HEK293 (cell line): ENCODE data around the gene SLC38A10.

Experiments
- CTCF ChIA-PET: fragments of 350-600 bp; formaldehyde crosslinking; extraction: SDS; loops from one replicate; lab custom pipeline; 2021; ENCODE audit warnings: antibody characterized with exemption; lab: Yijun Ruan, JAX
- POLR2A ChIA-PET: fragments of 300-600 bp; formaldehyde crosslinking; extraction: SDS; loops from one replicate; lab custom pipeline; 2020; ENCODE audit warnings: antibody characterized with exemption, inconsistent platforms; lab: Yijun Ruan, JAX
- H3K27ac ChIP-seq: fragments of 200-500 bp; sonication (Bioruptor generic); 2 replicates; pipeline ENCODE4 v1.5.1; 2014; ENCODE audit warnings: low read depth, low read length, control low read depth, inconsistent platforms; ENCODE audit errors: extremely low read depth
- H3K36me3 ChIP-seq, 2 experiments: fragments of 200-500 bp in 1 of 2; sonication (Bioruptor generic) in 1 of 2; 1 replicate in 1 of 2; 2 replicates in 1 of 2; pipeline ENCODE4 v1.5.1; 2014 to 2017; ENCODE audit warnings: inconsistent platforms in 2 of 2, low read length in 2 of 2; ENCODE audit not compliant: control insufficient read depth in 2 of 2, insufficient read depth in 1 of 2
- H3K4me1 ChIP-seq: fragments of 200-500 bp; sonication (Bioruptor generic); 2 replicates; pipeline ENCODE4 v1.5.1; 2014; ENCODE audit warnings: mild to moderate bottlenecking, low read length, inconsistent platforms; ENCODE audit not compliant: control insufficient read depth, insufficient read depth
- H3K4me3 ChIP-seq: 2 replicates; pipeline ENCODE4 v1.5.1; 2011; ENCODE audit warnings: low read depth, mild to moderate bottlenecking, control low read depth, low read length, moderate library complexity
- H3K9me3 ChIP-seq: fragments of 200-500 bp; sonication (Bioruptor generic); 2 replicates; pipeline ENCODE4 v1.5.1; 2014; ENCODE audit warnings: low read depth, low read length, inconsistent platforms; ENCODE audit not compliant: control insufficient read depth, insufficient read depth
- BCL11B ChIP-seq: fragments of 450-650 bp; formaldehyde crosslinking; IDR thresholded peaks from 2 replicates; pipeline ENCODE4 v1.5.1; 2016; ENCODE audit warnings: low read depth, missing biosample characterization, missing genetic modification characterization
- ELK4 ChIP-seq: IDR thresholded peaks from 2 replicates; pipeline ENCODE4 v1.6.1; 2011; ENCODE audit warnings: mild to moderate bottlenecking, low read depth, low read length, borderline replicate concordance
- FEZF1 ChIP-seq: fragments of 450-650 bp; formaldehyde crosslinking; IDR thresholded peaks from 2 replicates; pipeline ENCODE4 v1.5.1; 2016; ENCODE audit warnings: missing biosample characterization, missing genetic modification characterization
- SP3 ChIP-seq: fragments of 450-650 bp; formaldehyde crosslinking; IDR thresholded peaks from 2 replicates; pipeline ENCODE4 v1.5.1; 2016; ENCODE audit warnings: missing biosample characterization, missing genetic modification characterization
- TCF7L2 ChIP-seq: IDR thresholded peaks from 2 replicates; pipeline ENCODE4 v1.6.1; 2011; ENCODE audit warnings: low read depth, mild to moderate bottlenecking, inconsistent platforms, low read length, moderate library complexity, borderline replicate concordance
- TSHZ1 ChIP-seq: fragments of 450-650 bp; formaldehyde crosslinking; IDR thresholded peaks from 2 replicates; pipeline ENCODE4 v1.5.1; 2016; ENCODE audit warnings: missing biosample characterization, missing genetic modification characterization, borderline replicate concordance
- ZNF26 ChIP-seq: fragments of 450-650 bp; formaldehyde crosslinking; IDR thresholded peaks from 2 replicates; pipeline ENCODE4 v1.5.1; 2016; ENCODE audit warnings: missing biosample characterization, missing genetic modification characterization
- ZNF335 ChIP-seq: fragments of 450-650 bp; formaldehyde crosslinking; conservative IDR thresholded peaks from 2 replicates; pipeline ENCODE4 v1.5.1; 2016; ENCODE audit warnings: missing biosample characterization, missing genetic modification characterization
- ZNF362 ChIP-seq: fragments of 450-650 bp; formaldehyde crosslinking; IDR thresholded peaks from 2 replicates; pipeline ENCODE4 v1.5.1; 2016; ENCODE audit warnings: missing biosample characterization, missing genetic modification characterization
- ZNF629 ChIP-seq: fragments of 450-650 bp; formaldehyde crosslinking; IDR thresholded peaks from 2 replicates; pipeline ENCODE4 v1.5.1; 2017; ENCODE audit warnings: missing biosample characterization, missing genetic modification characterization
- ZNF645 ChIP-seq: fragments of 450-650 bp; formaldehyde crosslinking; IDR thresholded peaks from 2 replicates; pipeline ENCODE4; 2016; ENCODE audit warnings: missing biosample characterization, missing genetic modification characterization
- ZNF664 ChIP-seq: fragments of 450-650 bp; formaldehyde crosslinking; IDR thresholded peaks from 2 replicates; pipeline ENCODE4 v1.5.1; 2016; ENCODE audit warnings: missing biosample characterization, missing genetic modification characterization
- ZNF747 ChIP-seq: fragments of 450-650 bp; formaldehyde crosslinking; IDR thresholded peaks from 2 replicates; pipeline ENCODE4 v1.5.1; 2016; ENCODE audit warnings: missing biosample characterization, missing genetic modification characterization
- ZNF791 ChIP-seq: fragments of 450-650 bp; formaldehyde crosslinking; IDR thresholded peaks from 2 replicates; pipeline ENCODE4 v1.5.1; 2016; ENCODE audit warnings: missing biosample characterization, missing genetic modification characterization
- TF ChIP-seq, protein P1 (sequence below): fragments of 450-650 bp; formaldehyde crosslinking; IDR thresholded peaks from 2 replicates; pipeline ENCODE4 v1.5.1; 2016; ENCODE audit warnings: missing biosample characterization, missing genetic modification characterization

The SLC38A10 gene

GRCh38 chr17:81292450-81292849 lies 2.7 kb downstream of the SLC38A10 start:
- H3K9me3 ChIP-seq, result no peaks in the 10 kb centered on the region
- POLR2A ChIA-PET, result interaction anchor here (0.6 to 1.3 kb wide), 9 partner anchors 36 to 221 kb away, joined by 3 to 12 read pairs (median 4); partner anchors contain the start of genes ACTG1 and BAHCC1
- CTCF ChIA-PET, result interaction anchor here (0.5 to 2.8 kb wide), 32 partner anchors 9 to 351 kb away, joined by 3 to 14 read pairs (median 4); partner anchors contain the start of gene BAHCC1
- H3K4me3 ChIP-seq, result no peak overlapping the region
- TF ChIP-seq ZNF335 (tag by site-specific recombination) (no peak; the same call in 1 of the 2 replicates), FEZF1 (no peak), ZNF645 (tag by site-specific recombination) (no peak), ZNF629 (no peak), TCF7L2 (no peak), ZNF791 (tag by site-specific recombination) (no peak), ELK4 (no peak), ZNF26 (tag by site-specific recombination) (no peak), BCL11B (no peak), ZNF362 (tag by site-specific recombination) (no peak), SP3 (tag by site-specific recombination) (no peak), ZNF747 (tag by site-specific recombination) (no peak), ZNF664 (tag by site-specific recombination) (no peak), TSHZ1 (tag by site-specific recombination) (no peak)
- TF ChIP-seq, protein P1, sequence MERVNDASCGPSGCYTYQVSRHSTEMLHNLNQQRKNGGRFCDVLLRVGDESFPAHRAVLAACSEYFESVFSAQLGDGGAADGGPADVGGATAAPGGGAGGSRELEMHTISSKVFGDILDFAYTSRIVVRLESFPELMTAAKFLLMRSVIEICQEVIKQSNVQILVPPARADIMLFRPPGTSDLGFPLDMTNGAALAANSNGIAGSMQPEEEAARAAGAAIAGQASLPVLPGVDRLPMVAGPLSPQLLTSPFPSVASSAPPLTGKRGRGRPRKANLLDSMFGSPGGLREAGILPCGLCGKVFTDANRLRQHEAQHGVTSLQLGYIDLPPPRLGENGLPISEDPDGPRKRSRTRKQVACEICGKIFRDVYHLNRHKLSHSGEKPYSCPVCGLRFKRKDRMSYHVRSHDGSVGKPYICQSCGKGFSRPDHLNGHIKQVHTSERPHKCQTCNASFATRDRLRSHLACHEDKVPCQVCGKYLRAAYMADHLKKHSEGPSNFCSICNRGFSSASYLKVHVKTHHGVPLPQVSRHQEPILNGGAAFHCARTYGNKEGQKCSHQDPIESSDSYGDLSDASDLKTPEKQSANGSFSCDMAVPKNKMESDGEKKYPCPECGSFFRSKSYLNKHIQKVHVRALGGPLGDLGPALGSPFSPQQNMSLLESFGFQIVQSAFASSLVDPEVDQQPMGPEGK (tag by site-specific recombination), result no peak
- H3K36me3 ChIP-seq, result peaks cover 8 to 31% of the 10 kb centered on the region in 2 experiments; a peak in 2 of 3 replicates
- H3K27ac ChIP-seq, result no peak overlapping the region
- peaks cover 2% of the 10 kb centered on the region; the same call in 1 of the 2 replicates for H3K4me1 ChIP-seq
